Mammary epithelial cell (primary cell): ENCODE results near the gene SVEP1.

Source experiments
- CTCF ChIP-seq, 2 donors: IDR thresholded peaks in 1 of 2; conservative IDR thresholded peaks in 1 of 2; 2 replicates each; pipeline ENCODE4 v1.5.1; 2011 to 2012; ENCODE audit warnings: inconsistent platforms in 2 of 2, low read length in 2 of 2, mild to moderate bottlenecking in 2 of 2, control low read depth in 1 of 2, low read depth in 1 of 2; ENCODE audit not compliant: insufficient read depth in 1 of 2; ENCODE audit errors: extremely low read depth in 1 of 2
- EZH2 ChIP-seq: IDR thresholded peaks from 2 replicates; pipeline ENCODE4 v1.6.1; 2012; ENCODE audit warnings: low read length, inconsistent platforms, borderline replicate concordance

- TF ChIP-seq CTCF (conservative IDR thresholded peaks at IDR 0.05 in 1 of 2, IDR thresholded peaks at IDR 0.05 in 1 of 2; ENCODE audit: extremely low read depth in 1 of 2, insufficient read depth in 1 of 2, low read depth in 1 of 2, low read length in 2 of 2) (no peak), EZH2 (no peak)
Observed at GRCh38 chr9:110357505-110357904, 222.0 kb downstream of the SVEP1 start.
